ENCODE measurements around the gene CLCN2.

GRCh38 chr3:184348057-184348382 lies 13.4 kb downstream of the CLCN2 start:
- TF ChIP-seq CTCF (IDR thresholded peaks at IDR 0.05; ENCODE audit: insufficient read depth, low read length) (no peak), POLR2AphosphoS5 (IDR thresholded peaks at IDR 0.05; ENCODE audit: low read depth) (no peak)
